HepG2 (cell line): ENCODE data around the gene ATP1A1. TPM values are rescaled to one million over a fixed set of nuclear protein-coding genes. Genes with fewer than 3 reads are reported as not detected.
A peak's percentile ranks its signal among the peaks of the same experiment; 100 is the strongest.

Source experiments
- DMAP1 ChIP-seq: IDR thresholded peaks from 2 replicates; pipeline ENCODE4 v1.6.1; 2016
- E2F5 ChIP-seq: sonication (generic); formaldehyde crosslinking; conservative IDR thresholded peaks from 2 replicates; pipeline ENCODE4 v1.4.0; 2020; ENCODE audit warnings: missing genetic modification reagents
- HNF1A ChIP-seq, 2 experiments: sonication (generic) in 1 of 2; formaldehyde crosslinking in 1 of 2; IDR thresholded peaks; 2 replicates each; pipeline versions ENCODE4 v1.4.0 to v1.6.1; 2016 to 2020; ENCODE audit warnings: borderline replicate concordance in 1 of 2, low read depth in 1 of 2, mild to moderate bottlenecking in 1 of 2, missing genetic modification reagents in 1 of 2
- HNRNPL ChIP-seq: fragments of 200-400 bp; formaldehyde crosslinking; IDR thresholded peaks from 2 replicates; pipeline ENCODE4 v1.6.1; 2017; ENCODE audit warnings: mild to moderate bottlenecking, low read depth, low read length
- IRF2 ChIP-seq: IDR thresholded peaks from 2 replicates; pipeline ENCODE4 v1.6.1; 2018; ENCODE audit warnings: missing genetic modification reagents, missing compliant biosample characterization
- KDM2A ChIP-seq: sonication (generic); formaldehyde crosslinking; IDR thresholded peaks from 2 replicates; pipeline ENCODE4 v1.4.0; 2020; ENCODE audit warnings: low read depth, missing genetic modification reagents, borderline replicate concordance
- KLF6 ChIP-seq: IDR thresholded peaks from 2 replicates; pipeline ENCODE4 v1.8.0; 2016; ENCODE audit warnings: missing biosample characterization, missing genetic modification reagents
- MAFF ChIP-seq: IDR thresholded peaks from 2 replicates; pipeline ENCODE4 v1.6.1; 2011; ENCODE audit warnings: low read depth, low read length, improper control_type of control experiment
- MED1 ChIP-seq: sonication (generic); formaldehyde crosslinking; IDR thresholded peaks from 2 replicates; pipeline ENCODE4 v1.4.0; 2020; ENCODE audit warnings: missing genetic modification reagents
- PHF8 ChIP-seq: sonication (generic); formaldehyde crosslinking; IDR thresholded peaks from 2 replicates; pipeline ENCODE4 v1.5.0; 2020; ENCODE audit warnings: missing genetic modification reagents
- SAP130 ChIP-seq: IDR thresholded peaks from 2 replicates; pipeline ENCODE4 v1.6.1; 2016; ENCODE audit warnings: low read depth
- SCMH1 ChIP-seq: sonication (generic); formaldehyde crosslinking; IDR thresholded peaks from 2 replicates; pipeline ENCODE4 v1.9.0; 2021; ENCODE audit warnings: missing genetic modification reagents, mild to moderate bottlenecking, borderline replicate concordance
- SIX4 ChIP-seq: sonication (generic); formaldehyde crosslinking; IDR thresholded peaks from 2 replicates; pipeline ENCODE4 v1.4.0; 2020; ENCODE audit warnings: missing genetic modification reagents
- UBTF ChIP-seq: sonication (generic); formaldehyde crosslinking; IDR thresholded peaks from 2 replicates; pipeline ENCODE4 v1.4.0; 2020; ENCODE audit warnings: mild to moderate bottlenecking, missing genetic modification reagents
- XBP1 ChIP-seq: sonication (generic); formaldehyde crosslinking; IDR thresholded peaks from 2 replicates; pipeline ENCODE4 v1.5.0; 2020; ENCODE audit warnings: missing genetic modification reagents
- ZC3H4 ChIP-seq: sonication (generic); formaldehyde crosslinking; IDR thresholded peaks from 2 replicates; pipeline ENCODE4 v1.4.0; 2020; ENCODE audit warnings: missing genetic modification reagents, borderline replicate concordance
- ZNF33B ChIP-seq: sonication (generic); formaldehyde crosslinking; IDR thresholded peaks from 2 replicates; pipeline ENCODE4 v1.5.1; 2020; ENCODE audit warnings: mild to moderate bottlenecking, missing genetic modification reagents
- ZNF484 ChIP-seq: sonication (generic); formaldehyde crosslinking; IDR thresholded peaks from 2 replicates; pipeline ENCODE4 v1.5.1; 2020; ENCODE audit warnings: mild to moderate bottlenecking, low read depth, missing genetic modification reagents, borderline replicate concordance
- ZNF569 ChIP-seq: sonication (generic); formaldehyde crosslinking; IDR thresholded peaks from 2 replicates; pipeline ENCODE4 v1.5.0; 2020; ENCODE audit warnings: mild to moderate bottlenecking, missing genetic modification reagents, moderate library complexity, borderline replicate concordance
- polyA plus RNA-seq, 8 experiments: library from polyadenylated mRNA; depleted of rRNA in 3 of 8; stranded (reverse) in 7 of 8; unstranded in 1 of 8; fragments of >200 nt; fragmentation: Illumina TruSeq in 4 of 8; extraction: Trizol in 4 of 8; gene quantifications; 2 replicates each; pipeline versions ENCODE4 v1.2.1 to v1.2.3, GENCODE V29; 2011 to 2016; ENCODE audit warnings: low read depth in 4 of 8, missing spikeins in 1 of 8, mixed read lengths in 1 of 8; ENCODE audit not compliant: insufficient read depth in 1 of 8
- total RNA-seq, 5 experiments: library from RNA; depleted of rRNA; stranded (reverse); fragments of >200 nt; fragmentation: Illumina TruSeq; extraction: Trizol; gene quantifications; 2 replicates each; pipeline ENCODE4 v1.2.3, GENCODE V29; 2016; ENCODE audit warnings: low read depth in 1 of 5
- TF ChIP-seq, protein P1 (sequence below): sonication (generic); formaldehyde crosslinking; IDR thresholded peaks from 2 replicates; pipeline ENCODE4 v1.4.0; 2020; ENCODE audit warnings: missing genetic modification reagents

The ATP1A1 gene
- total and polyA plus RNA-seq, 2 of the 13 experiments (the other 11 are each of a cell fraction or from before 2014, with no cell fraction given) = 280 to 705 TPM

DNA sequence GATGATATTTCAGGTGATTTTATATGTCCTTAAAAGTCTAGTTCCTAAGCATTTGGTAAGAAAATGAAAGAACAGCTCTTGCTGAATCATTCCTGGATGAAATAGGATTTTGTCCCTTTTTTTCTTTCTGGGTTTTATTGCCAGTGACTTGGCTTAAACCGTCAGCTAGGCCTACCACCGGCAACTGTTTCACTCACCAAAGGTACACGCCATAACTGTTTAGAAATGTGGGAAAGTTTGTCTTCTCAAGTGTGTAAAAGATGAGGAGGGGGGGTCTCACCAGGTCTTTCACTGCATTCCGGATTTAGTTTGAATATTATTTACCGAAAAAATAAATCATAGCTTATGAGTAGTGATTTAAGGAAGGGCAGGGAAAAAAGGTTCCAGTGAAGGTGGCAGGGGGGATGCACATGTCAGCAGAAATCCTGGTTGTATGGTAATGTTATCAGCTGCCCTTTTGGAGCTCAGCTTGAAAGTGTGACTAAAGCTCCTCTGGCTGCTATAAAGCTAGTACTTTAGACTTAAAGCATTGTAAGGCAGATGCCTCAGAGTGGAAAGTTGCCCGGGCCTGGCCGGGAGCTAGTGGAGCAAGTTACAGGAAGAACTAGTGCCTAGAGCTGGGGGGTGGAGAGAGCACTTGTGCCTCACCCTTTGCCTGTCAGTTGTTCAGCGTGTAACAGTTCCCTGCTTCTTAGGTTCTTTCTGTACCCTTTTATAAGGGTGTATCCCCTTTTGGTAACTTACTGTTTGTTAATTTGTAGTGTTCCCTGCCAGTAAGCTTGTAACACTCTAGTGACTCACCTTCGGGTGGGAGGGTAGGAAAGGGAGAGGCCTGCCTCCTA, 3.1 kb downstream of the ATP1A1 start (continued):
- TF ChIP-seq HNF1A (IDR thresholded peaks at IDR 0.05; ENCODE audit: low read depth) (no peak), HNF1A (CRISPR knock-in tag; IDR thresholded peaks at IDR 0.05; ENCODE audit: borderline replicate concordance) (no peak), E2F5 (CRISPR knock-in tag) (no peak), PHF8 (CRISPR knock-in tag) (peak; percentile 33; the same call in 1 of the 2 replicates), KLF6 (CRISPR knock-in tag) (0 out of 2 replicates have a peak, but pooled peaks have one; percentile 26), KDM2A (CRISPR knock-in tag) (peak; percentile 28; the same call in 1 of the 2 replicates), ZNF33B (no peak), HNRNPL (no peak), UBTF (CRISPR knock-in tag) (0 out of 2 replicates have a peak, but pooled peaks have one; percentile 30), DMAP1 (CRISPR knock-in tag) (no peak; the same call in 1 of the 2 replicates), SCMH1 (CRISPR knock-in tag) (no peak), MED1 (CRISPR knock-in tag) (0 out of 2 replicates have a peak, but pooled peaks have one; percentile 37), SAP130 (CRISPR knock-in tag) (peak; percentile 65), IRF2 (peak; percentile 45; the same call in 1 of the 2 replicates), ZC3H4 (CRISPR knock-in tag) (no peak), MAFF (peak; percentile 57), SIX4 (CRISPR knock-in tag) (0 out of 2 replicates have a peak, but pooled peaks have one; percentile 16), ZNF569 (CRISPR knock-in tag) (no peak), XBP1 (CRISPR knock-in tag) (no peak), ZNF484 (CRISPR knock-in tag) (no peak)
- TF ChIP-seq, protein P1, sequence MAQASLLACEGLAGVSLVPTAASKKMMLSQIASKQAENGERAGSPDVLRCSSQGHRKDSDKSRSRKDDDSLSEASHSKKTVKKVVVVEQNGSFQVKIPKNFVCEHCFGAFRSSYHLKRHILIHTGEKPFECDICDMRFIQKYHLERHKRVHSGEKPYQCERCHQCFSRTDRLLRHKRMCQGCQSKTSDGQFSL = 0 out of 2 replicates have a peak, but pooled peaks have one; percentile 20
